IPS-15b (cell line): Measurements from ENCODE around the gene BCL7A.

Source experiments
- H3K27me3 ChIP-seq: one replicate; pipeline ENCODE4 v1.6.1; 2013; ENCODE audit warnings: low read length; ENCODE audit not compliant: control insufficient read depth, insufficient read depth
- H3K36me3 ChIP-seq: one replicate; pipeline ENCODE4 v1.6.1; 2013; ENCODE audit warnings: low read length; ENCODE audit not compliant: control insufficient read depth, insufficient read depth
- H3K4me1 ChIP-seq: one replicate; pipeline ENCODE4 v1.6.1; 2013; ENCODE audit warnings: mild to moderate bottlenecking, low read length; ENCODE audit not compliant: control insufficient read depth, insufficient read depth
- H3K4me3 ChIP-seq: one replicate; pipeline ENCODE4 v1.5.1; 2013; ENCODE audit warnings: low read depth, low read length
- H3K9ac ChIP-seq: one replicate; pipeline ENCODE4 v1.6.1; 2013; ENCODE audit warnings: low read depth, mild to moderate bottlenecking, low read length
- H3K9me3 ChIP-seq: one replicate; pipeline ENCODE4 v1.6.1; 2013; ENCODE audit warnings: mild to moderate bottlenecking, low read length; ENCODE audit not compliant: control insufficient read depth, insufficient read depth

BCL7A gene

GRCh38 chr12:122079033-122079531 is 57.4 kb downstream of the BCL7A start:
- peak overlapping the region; percentile 37 for H3K9ac ChIP-seq
- peaks cover 17% of the 10 kb centered on the region for H3K27me3 ChIP-seq
- peak overlapping the region; percentile 73 for H3K4me3 ChIP-seq
- peaks cover 10% of the 10 kb centered on the region for H3K4me1 ChIP-seq
- no peaks in the 10 kb centered on the region for H3K36me3 ChIP-seq
- H3K9me3 ChIP-seq, result no peaks in the 10 kb centered on the region

- Histone ChIP-seq H3K9ac (peak overlapping the region; percentile 37), H3K36me3 (no peaks in the 10 kb centered on the region), H3K27me3 (peaks cover 17% of the 10 kb centered on the region), H3K9me3 (no peaks in the 10 kb centered on the region), H3K4me3 (peak overlapping the region; percentile 73), H3K4me1 (peaks cover 10% of the 10 kb centered on the region)
Observed at GRCh38 chr12:122079532-122080081, 57.9 kb downstream of the BCL7A start.

GRCh38 chr12:122080149-122081082 is 58.7 kb downstream of the BCL7A start:
- no peaks in the 10 kb centered on the region for H3K36me3 ChIP-seq
- H3K4me3 ChIP-seq, result peak overlapping the region; percentile 73
- H3K9me3 ChIP-seq, result no peaks in the 10 kb centered on the region
- no peak overlapping the region for H3K9ac ChIP-seq
- H3K27me3 ChIP-seq, result peaks cover 17% of the 10 kb centered on the region
- peaks cover 10% of the 10 kb centered on the region for H3K4me1 ChIP-seq

GRCh38 chr12:122081083-122081696 is 59.5 kb downstream of the BCL7A start:
- Histone ChIP-seq H3K4me3 (no peak overlapping the region), H3K27me3 (peaks cover 17% of the 10 kb centered on the region), H3K9ac (no peak overlapping the region), H3K36me3 (no peaks in the 10 kb centered on the region), H3K9me3 (no peaks in the 10 kb centered on the region), H3K4me1 (peaks cover 10% of the 10 kb centered on the region)

GRCh38 chr12:122081697-122082221 is 60.1 kb downstream of the BCL7A start:
- Histone ChIP-seq H3K4me3 (no peak overlapping the region), H3K36me3 (peaks cover 2% of the 10 kb centered on the region), H3K4me1 (peaks cover 10% of the 10 kb centered on the region), H3K27me3 (peaks cover 17% of the 10 kb centered on the region), H3K9me3 (no peaks in the 10 kb centered on the region), H3K9ac (no peak overlapping the region)

GRCh38 chr12:122082621-122083356 is 61.1 kb downstream of the BCL7A start:
- H3K36me3 ChIP-seq, result peaks cover 2% of the 10 kb centered on the region
- peaks cover 17% of the 10 kb centered on the region for H3K27me3 ChIP-seq
- H3K9me3 ChIP-seq, result no peaks in the 10 kb centered on the region
- peaks cover 10% of the 10 kb centered on the region for H3K4me1 ChIP-seq
- H3K9ac ChIP-seq, result no peak overlapping the region
- no peak overlapping the region for H3K4me3 ChIP-seq

GRCh38 chr12:122084857-122085405 is 63.2 kb downstream of the BCL7A start:
- peaks cover 5% of the 10 kb centered on the region for H3K27me3 ChIP-seq
- no peak overlapping the region for H3K9ac ChIP-seq
- H3K36me3 ChIP-seq, result peaks cover 2% of the 10 kb centered on the region
- H3K4me1 ChIP-seq, result peaks cover 5% of the 10 kb centered on the region
- H3K4me3 ChIP-seq, result no peak overlapping the region
- no peaks in the 10 kb centered on the region for H3K9me3 ChIP-seq

GRCh38 chr12:122085591-122085990 is 63.9 kb downstream of the BCL7A start:
- no peaks in the 10 kb centered on the region for H3K9me3 ChIP-seq
- peaks cover 1% of the 10 kb centered on the region for H3K4me1 ChIP-seq
- H3K36me3 ChIP-seq, result peaks cover 2% of the 10 kb centered on the region
- no peak overlapping the region for H3K9ac ChIP-seq
- no peak overlapping the region for H3K4me3 ChIP-seq
- no peaks in the 10 kb centered on the region for H3K27me3 ChIP-seq

GRCh38 chr12:122086116-122086515 is 64.4 kb downstream of the BCL7A start:
- no peaks in the 10 kb centered on the region for H3K27me3 ChIP-seq
- no peaks in the 10 kb centered on the region for H3K4me1 ChIP-seq
- no peak overlapping the region for H3K9ac ChIP-seq
- H3K4me3 ChIP-seq, result no peak overlapping the region
- H3K9me3 ChIP-seq, result no peaks in the 10 kb centered on the region
- H3K36me3 ChIP-seq, result peaks cover 2% of the 10 kb centered on the region

- Histone ChIP-seq H3K27me3 (no peaks in the 10 kb centered on the region), H3K9me3 (no peaks in the 10 kb centered on the region), H3K4me1 (no peaks in the 10 kb centered on the region), H3K4me3 (no peak overlapping the region), H3K36me3 (peaks cover 2% of the 10 kb centered on the region), H3K9ac (no peak overlapping the region)
Observed at GRCh38 chr12:122086641-122087285, 65.1 kb downstream of the BCL7A start.
